GM12891 (cell line): ENCODE results near the gene PTH2.

ENCODE experiments used
- POLR2A ChIP-seq: IDR thresholded peaks from 2 replicates; pipeline ENCODE4 v1.6.1; 2011; ENCODE audit warnings: low read depth, low read length, control low read depth
- POLR2AphosphoS5 ChIP-seq: IDR thresholded peaks from 2 replicates; pipeline ENCODE4 v1.6.1; 2011; ENCODE audit warnings: low read depth, low read length, control low read depth
- POU2F2 ChIP-seq: IDR thresholded peaks from 2 replicates; pipeline ENCODE4 v1.6.1; 2011; ENCODE audit warnings: low read depth, mild to moderate bottlenecking, control low read depth, low read length, moderate library complexity
- TAF1 ChIP-seq: IDR thresholded peaks from 2 replicates; pipeline ENCODE4 v1.6.1; 2011; ENCODE audit warnings: low read depth, low read length, control low read depth

- TF ChIP-seq POLR2A (no peak), TAF1 (no peak), POLR2AphosphoS5 (no peak), POU2F2 (no peak)
These were observed 14.3 kb downstream of the PTH2 start for GRCh38 chr19:49408816-49409440.
